NCI-H2196 treated with DMSO at 0.1 percent for 48 hours (cell line): ENCODE results near the gene GCG.

Experiments used
- DNase-seq: peaks from one replicate; lab custom pipeline; 2025; ENCODE audit not compliant: unreplicated experiment; lab: John Stamatoyannopoulos, UW

The GCG gene

DNA sequence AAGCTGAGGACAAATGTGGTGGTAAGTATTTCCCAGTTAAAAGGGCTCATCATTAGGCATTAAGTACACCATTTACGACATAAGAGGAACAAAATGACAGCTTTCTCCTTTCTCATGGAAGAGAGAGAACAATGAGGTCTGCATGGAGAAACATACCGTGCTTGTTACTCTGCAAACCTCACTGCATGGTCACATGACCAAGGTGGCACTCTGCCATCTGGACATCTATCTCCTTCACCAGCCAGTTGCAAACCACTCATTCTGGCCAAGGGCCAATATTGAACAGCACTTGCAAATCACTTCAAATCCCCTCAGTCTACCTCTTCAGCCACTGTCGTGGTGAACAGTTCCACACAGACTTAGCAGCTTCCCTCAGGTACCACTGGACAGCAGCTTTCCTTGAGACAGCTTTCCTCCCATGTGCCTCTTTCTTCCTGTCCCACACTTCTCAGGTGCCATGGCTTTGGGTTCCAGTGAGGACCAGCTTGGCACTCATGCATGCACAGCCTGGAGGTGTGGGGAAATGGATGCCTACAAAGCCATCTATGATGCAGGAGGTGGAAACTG is 48.5 kb downstream of the GCG start:
- no peak for DNase-seq

DNA sequence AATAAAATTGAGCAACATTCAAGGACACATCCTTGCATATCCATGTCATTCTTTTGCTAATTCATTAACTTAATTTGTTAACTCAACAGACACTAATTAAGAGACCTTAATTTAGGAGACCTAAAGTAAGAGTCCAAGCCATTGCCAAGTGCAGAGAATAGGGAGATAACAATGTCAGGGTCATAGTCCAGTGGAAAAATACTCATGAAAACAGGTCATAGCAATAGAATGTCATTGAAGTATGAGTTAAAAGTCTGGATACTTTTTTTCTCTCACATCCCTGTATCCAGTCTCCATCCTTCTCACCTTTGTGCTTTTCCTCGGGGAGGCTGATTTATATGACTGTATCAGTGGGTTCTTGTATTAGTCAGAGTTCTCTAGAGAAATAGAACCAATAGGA is 51.5 kb downstream of the GCG start:
- no peak for DNase-seq

DNA sequence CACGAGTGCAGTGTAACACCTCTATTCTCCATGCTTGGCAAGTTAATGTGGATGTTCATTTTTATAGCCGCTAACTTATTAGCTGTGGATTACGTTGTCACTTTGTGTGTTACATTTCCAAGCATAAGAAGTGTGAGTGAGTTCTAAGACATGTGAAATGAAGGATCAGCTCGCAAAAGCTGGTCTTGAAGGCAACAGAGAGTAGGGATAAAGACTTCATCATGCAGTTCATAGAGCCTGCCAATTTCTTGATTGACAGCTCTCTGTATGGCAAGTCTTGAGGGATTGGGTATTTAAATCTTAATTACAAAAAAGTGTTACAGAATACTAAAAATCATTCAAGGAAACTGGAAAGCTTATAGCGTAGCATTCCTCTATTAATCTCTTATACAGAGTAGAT is 52.2 kb downstream of the GCG start:
- DNase-seq, result no peak
